ENCODE data around the gene GSTA5.
"Not testable (repeated sequence)": the region's sequence is repeated elsewhere in the genome, so short reads cannot be mapped to it uniquely, and the experiment has no call there.

GRCh38 chr6:52803668-52804255 lies 36.9 kb downstream of the GSTA5 start, which contains the start of gene GSTA1:
- not testable (repeated sequence) for TF ChIP-seq CTCF (IDR thresholded peaks at IDR 0.05); USF2 (CRISPR knock-in tag; IDR thresholded peaks at IDR 0.05)

All from WTC11 (cell line).